ENCODE data around the gene TPRG1L. TPM values are rescaled to one million over a fixed set of nuclear protein-coding genes. Genes with fewer than 3 reads are reported as not detected.

The TPRG1L gene
- total and polyA plus RNA-seq, 4 donors: 35.4 to 51.0 (median 40.5) TPM

DNA sequence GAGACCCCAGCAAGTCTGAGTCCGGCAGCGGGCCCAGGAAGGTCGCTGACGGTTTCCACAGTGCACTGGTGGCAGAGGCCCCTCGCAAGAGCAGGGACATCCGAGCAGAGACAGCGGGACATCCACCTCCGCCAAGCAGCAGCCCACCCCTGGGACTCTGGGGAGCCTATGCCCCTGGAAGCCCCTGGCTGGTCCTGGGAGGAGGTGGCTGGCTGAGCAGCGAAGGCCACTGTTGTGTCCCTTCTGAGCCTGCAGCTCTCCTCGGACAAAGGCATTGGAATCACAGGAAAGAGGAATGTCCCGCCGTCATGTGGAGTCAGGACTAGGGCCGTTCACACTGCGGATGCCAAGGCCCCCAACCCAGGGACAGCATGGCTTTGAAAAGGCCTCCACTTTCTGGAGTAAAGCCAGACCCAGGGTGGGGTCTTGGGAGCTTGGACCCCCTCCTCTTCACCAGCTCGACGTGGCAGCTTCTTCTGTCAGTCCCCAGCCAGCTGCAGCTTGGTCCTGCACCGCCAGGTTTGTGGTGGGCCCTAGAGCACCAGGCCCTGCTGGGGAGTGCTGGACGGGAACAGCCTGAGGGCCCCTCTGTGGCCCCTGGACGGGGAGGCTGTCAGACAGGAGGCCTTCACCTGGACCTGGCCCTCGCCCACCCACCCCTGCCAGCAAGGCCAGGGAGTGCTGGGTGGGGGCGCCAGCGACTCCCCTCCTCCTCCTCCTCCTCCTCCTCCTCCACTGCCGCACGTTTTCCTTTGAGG lies 14.9 kb upstream of the TPRG1L start:
- Histone ChIP-seq H3K9me3 (ENCODE audit: control insufficient read depth, low read length) (no peaks in the 10 kb centered on the region), H3K4me1 (ENCODE audit: control insufficient read depth in 1 of 2, insufficient read depth in 2 of 2, low read length in 2 of 2) (no peaks in the 10 kb centered on the region), H3K36me3 (ENCODE audit: control insufficient read depth in 1 of 2, insufficient read depth in 2 of 2, low read length in 1 of 2) (no peaks in the 10 kb centered on the region), H3K4me3 (ENCODE audit: low read length in 2 of 2) (no peak overlapping the region), H3K27ac (ENCODE audit: low read depth in 1 of 2, low read length in 2 of 2) (no peak overlapping the region), H3K27me3 (ENCODE audit: control insufficient read depth in 1 of 2, insufficient read depth in 2 of 2, low read length in 1 of 2) (peaks cover 0 to 1% of the 10 kb centered on the region in 2 donors)
- ATAC-seq (ENCODE audit: low FRiP score) (no peak), DNase-seq (no peak)
- 72 to 76% methylated on average over 24 of the region's 24 CpGs for WGBS, 2 donors
- intact Hi-C loops (cut with DNase I): no loop called here

DNA sequence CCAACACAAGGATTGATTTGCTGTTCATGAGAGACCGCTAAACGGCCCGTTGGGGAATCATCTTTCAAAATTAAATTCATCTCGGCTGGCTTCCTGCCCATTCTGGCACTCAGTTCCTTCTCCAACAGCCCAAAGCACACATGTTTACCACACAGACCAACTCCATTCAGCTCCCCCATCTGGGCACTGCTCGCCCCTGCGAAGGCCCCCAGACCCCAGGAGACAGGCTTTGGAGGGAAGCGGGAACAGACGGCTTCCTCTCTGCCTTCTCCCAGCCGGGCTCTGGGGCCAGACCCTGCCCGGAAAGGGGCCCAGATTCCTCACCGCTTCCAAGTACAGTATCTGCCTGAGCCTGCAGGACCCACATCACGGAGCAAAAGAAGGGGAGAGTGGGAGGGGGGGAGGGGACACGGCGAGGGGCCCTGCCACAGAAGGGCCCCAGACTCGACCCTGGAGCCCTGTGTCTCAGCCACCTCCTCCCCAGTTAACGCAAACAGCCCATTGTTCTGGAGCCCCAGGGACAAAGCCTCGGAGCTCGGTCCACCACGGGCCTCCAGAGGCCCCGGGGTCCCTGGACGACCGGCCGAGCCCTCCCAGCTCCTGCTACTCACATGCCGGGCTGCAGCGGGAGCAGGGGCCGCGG lies 14.2 kb upstream of the TPRG1L start:
- Histone ChIP-seq H3K27me3 (ENCODE audit: control insufficient read depth in 1 of 2, insufficient read depth in 2 of 2, low read length in 1 of 2) (peaks cover 0 to 1% of the 10 kb centered on the region in 2 donors), H3K4me3 (ENCODE audit: low read length in 2 of 2) (no peak overlapping the region), H3K27ac (ENCODE audit: low read depth in 1 of 2, low read length in 2 of 2) (no peak overlapping the region), H3K9me3 (ENCODE audit: control insufficient read depth, low read length) (no peaks in the 10 kb centered on the region), H3K4me1 (ENCODE audit: control insufficient read depth in 1 of 2, insufficient read depth in 2 of 2, low read length in 2 of 2) (no peaks in the 10 kb centered on the region), H3K36me3 (ENCODE audit: control insufficient read depth in 1 of 2, insufficient read depth in 2 of 2, low read length in 1 of 2) (no peaks in the 10 kb centered on the region)
- intact Hi-C loops (cut with DNase I): no loop called here
- no peak for DNase-seq
- 10 to 12% methylated on average over 24 to 27 of the region's 27 CpGs for WGBS, 2 donors
- no peak for ATAC-seq (ENCODE audit: low FRiP score)

DNA sequence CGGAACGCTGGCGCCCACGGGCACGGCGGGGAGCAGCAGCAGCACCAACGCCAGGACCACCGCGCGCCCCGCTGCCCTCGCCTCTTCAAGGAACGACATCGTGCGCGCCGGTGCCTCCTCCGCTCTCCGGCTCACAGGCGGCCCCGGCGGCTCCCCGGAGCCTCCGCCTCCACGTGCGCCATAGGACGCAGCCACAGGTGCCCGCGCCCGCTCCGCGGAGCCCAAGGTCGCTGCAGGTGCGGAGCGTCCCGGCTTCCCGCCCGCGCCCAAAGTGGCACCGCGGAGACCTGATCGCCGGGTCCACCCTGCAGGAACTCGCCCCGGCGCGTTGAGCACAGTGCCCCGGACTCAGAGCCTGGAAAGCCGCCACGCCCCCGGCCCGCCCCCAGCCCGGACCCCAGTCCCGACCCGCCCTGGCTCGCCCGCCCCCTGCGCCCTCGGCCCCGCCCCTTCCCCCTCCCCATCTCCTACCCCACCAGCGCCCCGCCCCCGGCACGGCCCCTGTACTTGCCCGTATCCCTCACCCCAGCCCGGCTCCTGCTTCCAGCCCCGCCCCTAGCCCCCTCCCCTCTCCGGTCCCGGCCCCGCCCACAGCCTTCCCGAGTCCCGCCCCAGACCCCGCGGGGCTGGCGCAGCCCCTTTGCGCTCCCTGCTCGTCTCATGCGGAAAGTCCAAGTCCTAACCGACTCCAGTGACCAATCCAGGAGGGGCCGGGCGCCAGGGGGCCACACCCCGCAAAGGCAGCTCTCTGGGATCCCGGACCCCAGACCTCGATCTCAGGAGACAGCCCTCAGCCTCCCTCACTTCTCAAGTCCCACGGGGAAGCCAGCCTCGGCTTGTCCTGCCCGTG lies 13.4 kb upstream of the TPRG1L start, which contains the start of gene MEGF6:
Gene MEGF6, minus strand, starts transcription at position 339 of the 850 bp plus-strand sequence. Its CDS starts 240 bp downstream, at position 99.
- intact Hi-C loops (cut with DNase I): no loop called here
- Histone ChIP-seq H3K27ac (ENCODE audit: low read depth in 1 of 2, low read length in 2 of 2) (no peak within 1 kb of the TSS), H3K9me3 (ENCODE audit: control insufficient read depth, low read length) (no peaks in the 10 kb centered on the region), H3K4me1 (ENCODE audit: control insufficient read depth in 1 of 2, insufficient read depth in 2 of 2, low read length in 2 of 2) (no peaks in the 10 kb centered on the region), H3K36me3 (ENCODE audit: control insufficient read depth in 1 of 2, insufficient read depth in 2 of 2, low read length in 1 of 2) (no peaks in the 10 kb centered on the region), H3K4me3 (ENCODE audit: low read length in 2 of 2) (no peak within 1 kb of the TSS), H3K27me3 (ENCODE audit: control insufficient read depth in 1 of 2, insufficient read depth in 2 of 2, low read length in 1 of 2) (peaks cover 0 to 1% of the 10 kb centered on the region in 2 donors)
- ATAC-seq (ENCODE audit: low FRiP score) (peak; percentile 72), DNase-seq (peak; percentile 75 to 92)
- 2% methylated on average over 56 to 87 of the region's 87 CpGs for WGBS, 2 donors

DNA sequence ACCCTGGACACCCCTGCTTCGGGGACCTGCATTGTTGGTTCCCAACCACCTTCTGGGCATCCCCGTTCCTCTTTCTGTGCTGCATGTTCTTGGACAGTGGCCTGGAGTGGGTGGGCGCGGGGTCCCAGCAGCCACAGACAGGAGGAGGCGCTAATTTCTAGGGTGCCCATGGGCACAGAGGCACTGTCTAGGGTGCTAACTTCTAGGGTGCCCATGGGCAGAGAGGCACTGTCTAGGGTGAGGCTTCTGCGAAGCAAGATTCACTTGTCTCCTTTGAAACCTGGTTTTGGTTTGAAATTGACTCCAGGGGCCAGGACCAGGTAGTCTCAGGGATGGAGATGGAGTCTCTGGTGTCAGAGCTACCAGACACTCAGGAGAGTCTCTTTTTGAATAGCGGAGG lies 12.7 kb upstream of the TPRG1L start:
- intact Hi-C loops (cut with DNase I): no loop called here
- 77% methylated on average over 7 of the region's 7 CpGs for WGBS, 2 donors
- no peak for DNase-seq
- peaks cover 0 to 1% of the 10 kb centered on the region in 2 donors for H3K27me3 ChIP-seq (ENCODE audit: control insufficient read depth in 1 of 2, insufficient read depth in 2 of 2, low read length in 1 of 2)
- ATAC-seq (ENCODE audit: low FRiP score): no peak
- no peaks in the 10 kb centered on the region for H3K9me3 ChIP-seq (ENCODE audit: control insufficient read depth, low read length)
- no peak overlapping the region for H3K4me3 ChIP-seq (ENCODE audit: low read length in 2 of 2)
- H3K27ac ChIP-seq (ENCODE audit: low read depth in 1 of 2, low read length in 2 of 2): no peak overlapping the region
- H3K4me1 ChIP-seq (ENCODE audit: control insufficient read depth in 1 of 2, insufficient read depth in 2 of 2, low read length in 2 of 2): no peaks in the 10 kb centered on the region
- no peaks in the 10 kb centered on the region for H3K36me3 ChIP-seq (ENCODE audit: control insufficient read depth in 1 of 2, insufficient read depth in 2 of 2, low read length in 1 of 2)

DNA sequence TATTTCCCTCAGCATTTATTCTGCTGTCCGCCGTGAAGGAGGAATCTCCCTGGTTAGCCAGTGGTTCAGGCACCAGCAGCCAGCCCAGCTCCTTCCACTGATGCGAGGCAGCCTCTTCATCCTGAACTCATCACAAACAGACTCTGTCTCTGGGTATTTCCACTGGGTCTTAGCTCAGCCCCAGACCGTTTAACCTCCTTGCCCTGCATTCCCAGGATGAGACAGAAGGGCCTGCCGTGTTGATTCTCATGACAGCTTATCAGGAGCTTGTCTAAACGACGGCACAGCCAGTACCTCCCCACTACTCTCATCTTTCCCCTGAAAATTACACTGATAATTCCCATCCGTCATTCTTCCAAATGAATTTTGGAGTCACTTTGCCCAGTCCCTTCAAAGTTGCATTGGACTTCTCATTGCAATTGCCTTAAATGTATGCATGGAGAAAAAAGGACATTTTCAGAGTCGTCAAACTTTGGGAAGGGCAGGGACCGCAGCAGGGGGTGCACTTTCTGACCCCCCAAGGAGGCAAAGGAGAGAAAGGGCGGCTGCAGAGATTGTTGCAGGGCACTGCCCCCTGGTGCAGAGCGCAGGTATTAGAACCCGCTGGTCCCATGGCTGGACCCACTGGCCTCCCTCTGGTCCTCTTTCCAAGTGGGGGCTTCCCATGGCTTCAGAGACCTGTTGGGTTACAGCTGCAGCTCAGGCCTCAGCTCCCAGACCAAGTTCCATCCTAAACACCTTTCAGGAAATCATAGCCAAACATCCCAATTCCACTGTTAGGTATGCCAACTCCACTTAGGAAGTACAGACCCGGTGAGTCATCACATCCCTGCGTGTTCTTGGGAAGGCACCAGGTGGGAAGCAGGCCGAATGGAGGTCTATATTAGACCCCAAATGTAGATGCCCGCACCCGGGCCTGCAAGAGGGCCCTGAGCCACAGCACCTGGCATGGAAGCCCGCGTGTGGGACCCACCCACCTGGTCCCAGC lies 9.8 kb upstream of the TPRG1L start:
- Histone ChIP-seq H3K27me3 (ENCODE audit: control insufficient read depth in 1 of 2, insufficient read depth in 2 of 2, low read length in 1 of 2) (peaks cover 0 to 1% of the 10 kb centered on the region in 2 donors), H3K9me3 (ENCODE audit: control insufficient read depth, low read length) (no peaks in the 10 kb centered on the region), H3K4me1 (ENCODE audit: control insufficient read depth in 1 of 2, insufficient read depth in 2 of 2, low read length in 2 of 2) (no peaks in the 10 kb centered on the region), H3K4me3 (ENCODE audit: low read length in 2 of 2) (no peak overlapping the region), H3K36me3 (ENCODE audit: control insufficient read depth in 1 of 2, insufficient read depth in 2 of 2, low read length in 1 of 2) (no peaks in the 10 kb centered on the region), H3K27ac (ENCODE audit: low read depth in 1 of 2, low read length in 2 of 2) (no peak overlapping the region)
- intact Hi-C loops (cut with DNase I): no loop called here
- ATAC-seq (ENCODE audit: low FRiP score) (no peak), DNase-seq (no peak)
- 66 to 75% methylated on average over 20 of the region's 20 CpGs for WGBS, 2 donors

DNA sequence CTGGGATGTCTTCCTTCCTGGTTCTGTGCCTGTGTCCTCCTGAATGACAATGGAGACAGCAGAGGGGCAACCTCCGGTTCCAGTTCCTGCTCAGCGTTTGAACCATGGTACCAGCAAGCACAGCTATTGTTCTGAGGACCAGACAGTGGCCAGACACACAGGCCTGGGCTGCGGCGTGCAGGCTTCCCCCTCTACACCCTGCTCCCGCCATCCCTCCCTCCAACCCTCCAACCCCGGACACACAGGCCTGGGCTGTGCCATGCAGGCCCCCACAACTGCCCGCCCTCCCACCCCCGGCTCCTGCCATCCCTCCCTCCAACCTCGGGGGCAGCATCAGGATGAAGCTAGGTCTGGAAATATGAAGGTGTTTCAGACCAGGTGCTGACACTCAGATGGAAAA lies 8.0 kb upstream of the TPRG1L start:
- Histone ChIP-seq H3K9me3 (ENCODE audit: control insufficient read depth, low read length) (no peaks in the 10 kb centered on the region), H3K27ac (ENCODE audit: low read depth in 1 of 2, low read length in 2 of 2) (no peak overlapping the region), H3K36me3 (ENCODE audit: control insufficient read depth in 1 of 2, insufficient read depth in 2 of 2, low read length in 1 of 2) (no peaks in the 10 kb centered on the region), H3K4me1 (ENCODE audit: control insufficient read depth in 1 of 2, insufficient read depth in 2 of 2, low read length in 2 of 2) (no peaks in the 10 kb centered on the region), H3K4me3 (ENCODE audit: low read length in 2 of 2) (no peak overlapping the region), H3K27me3 (ENCODE audit: control insufficient read depth in 1 of 2, insufficient read depth in 2 of 2, low read length in 1 of 2) (no peaks in the 10 kb centered on the region)
- ATAC-seq (ENCODE audit: low FRiP score): no peak
- intact Hi-C loops (cut with DNase I): no loop called here
- DNase-seq: no peak
- WGBS, 2 donors: 89 to 93% methylated on average over 9 of the region's 9 CpGs

DNA sequence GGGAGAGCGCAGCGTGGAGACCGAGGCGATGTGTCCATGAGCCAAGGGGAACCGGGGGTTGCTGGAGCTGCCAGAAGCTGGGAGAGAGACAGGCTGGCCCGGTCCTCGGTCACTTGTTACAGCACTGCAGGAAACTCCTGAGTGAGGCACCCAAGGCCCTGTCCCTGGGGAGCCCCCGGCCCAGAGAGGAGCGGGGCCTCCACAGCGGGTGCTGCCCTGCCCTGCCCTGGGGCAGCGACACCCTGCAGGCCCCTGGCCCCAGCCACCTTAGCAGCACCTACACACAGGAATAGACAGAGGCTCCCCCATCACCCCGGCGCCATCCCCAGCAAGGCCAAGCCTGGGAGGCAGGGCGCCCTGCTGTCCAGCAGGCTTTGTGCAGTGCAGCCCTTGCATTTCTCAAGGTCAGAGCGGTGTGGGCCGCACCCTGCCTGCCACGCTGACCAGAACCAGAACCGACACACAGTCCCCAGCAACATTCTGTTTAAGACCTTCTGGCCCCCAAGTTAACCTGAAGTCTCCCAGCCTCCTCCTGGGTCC lies 6.9 kb upstream of the TPRG1L start:
- H3K27me3 ChIP-seq (ENCODE audit: control insufficient read depth in 1 of 2, insufficient read depth in 2 of 2, low read length in 1 of 2): no peaks in the 10 kb centered on the region
- no peaks in the 10 kb centered on the region for H3K9me3 ChIP-seq (ENCODE audit: control insufficient read depth, low read length)
- no peak for DNase-seq
- WGBS, 2 donors: 86 to 90% methylated on average over 17 to 18 of the region's 18 CpGs
- H3K4me3 ChIP-seq (ENCODE audit: low read length in 2 of 2): no peak overlapping the region
- no peak overlapping the region for H3K27ac ChIP-seq (ENCODE audit: low read depth in 1 of 2, low read length in 2 of 2)
- intact Hi-C loops (cut with DNase I): loop anchor here in 1 of 2 donors (2.0 kb wide), 1 partner anchor 53 kb away; no protein-coding TSS in a partner anchor
- ATAC-seq (ENCODE audit: low FRiP score): no peak
- no peaks in the 10 kb centered on the region for H3K4me1 ChIP-seq (ENCODE audit: control insufficient read depth in 1 of 2, insufficient read depth in 2 of 2, low read length in 2 of 2)
- H3K36me3 ChIP-seq (ENCODE audit: control insufficient read depth in 1 of 2, insufficient read depth in 2 of 2, low read length in 1 of 2): no peaks in the 10 kb centered on the region
